ENCODE data around the gene CCDC110.

CCDC110 gene

DNA sequence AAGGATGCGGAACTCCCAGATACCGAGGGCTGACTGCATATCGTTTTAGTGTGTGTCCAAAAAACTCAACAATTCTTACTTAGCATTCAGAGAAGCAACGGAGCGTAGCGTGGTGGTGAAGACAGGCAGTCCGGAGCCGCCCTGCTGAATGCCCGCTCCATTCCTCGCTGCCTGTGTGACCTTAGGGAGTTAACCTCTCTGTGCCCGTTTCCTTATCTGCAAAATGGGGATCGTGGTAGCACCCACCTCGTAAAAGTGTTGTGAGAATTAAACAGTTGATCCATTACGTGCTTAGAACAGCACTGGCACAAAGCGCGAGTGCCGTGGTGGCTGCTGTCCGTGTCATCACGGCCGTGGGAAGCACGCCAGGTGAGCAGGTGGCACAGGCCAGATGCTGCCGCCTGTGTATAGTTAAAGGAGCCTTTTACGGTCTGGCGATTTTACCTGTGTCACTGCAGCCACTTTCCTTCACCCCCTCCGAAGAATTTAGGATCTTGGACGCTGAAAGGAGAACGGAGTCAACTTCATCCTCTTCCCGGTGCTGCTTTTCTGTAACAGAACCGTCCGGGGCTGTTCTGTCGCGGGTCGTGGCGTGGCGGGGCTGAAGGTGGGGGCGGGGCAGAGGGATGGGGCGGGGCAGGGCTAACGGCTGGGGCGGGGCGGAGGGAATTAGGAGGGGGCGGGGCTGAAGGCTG, 885 bp downstream of the CCDC110 start:
- peak in 1 of 2 experiments; percentile 37 for DNase-seq

DNA sequence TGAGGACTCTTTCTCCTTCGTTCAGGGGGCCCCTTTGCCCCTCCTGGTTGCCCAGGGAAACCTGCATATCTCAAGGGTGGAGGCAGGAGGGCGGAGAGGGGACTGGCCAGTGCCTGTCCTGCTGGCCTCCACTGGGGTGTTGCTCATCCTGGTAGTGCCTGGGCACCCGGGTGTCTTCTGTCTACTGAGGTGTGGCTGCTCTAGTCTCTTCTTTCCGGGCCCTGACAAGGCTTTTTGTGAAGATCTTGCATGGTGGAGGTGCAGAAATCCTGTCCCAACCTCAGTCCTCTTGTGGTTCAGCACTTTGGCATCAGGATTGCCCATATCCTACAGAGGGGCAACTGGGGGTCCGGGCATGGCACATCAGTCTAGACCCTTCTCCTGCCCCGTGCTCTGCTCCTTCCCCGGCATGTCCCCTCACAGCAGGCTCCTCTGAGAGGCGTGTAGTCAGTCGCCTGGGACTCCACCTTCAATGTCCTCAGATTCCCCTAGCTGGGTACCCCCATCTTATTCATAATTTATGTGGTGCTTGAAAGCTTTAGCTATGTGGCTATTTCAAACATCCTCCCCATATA, 1.9 kb downstream of the CCDC110 start:
- no peak for DNase-seq

DNA sequence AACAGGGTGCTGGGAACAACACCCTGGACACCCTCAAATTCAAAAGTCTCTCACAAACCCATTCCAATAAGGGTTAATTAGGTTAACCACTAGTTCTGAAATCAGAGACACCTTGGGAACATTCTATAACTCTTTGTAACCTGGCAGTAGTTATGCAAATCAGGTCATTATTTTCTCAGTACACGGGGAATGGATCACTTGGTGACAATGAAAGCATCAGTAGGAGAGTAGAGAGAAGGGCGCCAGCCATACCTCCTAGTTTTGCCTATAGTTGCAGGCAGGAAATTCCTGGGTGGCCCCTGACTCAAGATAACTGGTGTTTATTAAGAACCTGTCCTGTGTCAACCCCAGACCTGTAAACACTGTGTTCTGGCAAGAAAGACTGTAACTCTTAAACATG, 2.5 kb downstream of the CCDC110 start:
- DNase-seq: no peak

DNA sequence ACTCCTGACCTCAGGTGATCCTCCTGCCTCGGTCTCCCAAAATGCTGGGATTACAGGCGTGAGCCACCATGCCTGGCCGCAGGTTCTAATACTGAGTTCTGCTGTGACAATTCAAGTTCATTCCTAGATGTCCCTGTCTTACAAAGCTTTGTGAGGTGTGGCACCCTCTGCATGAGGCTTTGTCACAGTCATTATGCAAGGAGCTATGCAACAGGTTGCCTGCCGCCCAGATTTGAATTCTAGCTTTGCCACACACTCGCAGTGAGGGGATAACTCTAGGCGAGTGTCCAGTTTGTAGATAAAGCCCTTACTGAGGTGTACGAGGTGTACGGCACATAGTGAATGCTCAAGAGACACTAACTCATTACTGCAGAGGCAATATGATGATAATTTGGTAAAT, 3.5 kb downstream of the CCDC110 start:
- DNase-seq: no peak

DNA sequence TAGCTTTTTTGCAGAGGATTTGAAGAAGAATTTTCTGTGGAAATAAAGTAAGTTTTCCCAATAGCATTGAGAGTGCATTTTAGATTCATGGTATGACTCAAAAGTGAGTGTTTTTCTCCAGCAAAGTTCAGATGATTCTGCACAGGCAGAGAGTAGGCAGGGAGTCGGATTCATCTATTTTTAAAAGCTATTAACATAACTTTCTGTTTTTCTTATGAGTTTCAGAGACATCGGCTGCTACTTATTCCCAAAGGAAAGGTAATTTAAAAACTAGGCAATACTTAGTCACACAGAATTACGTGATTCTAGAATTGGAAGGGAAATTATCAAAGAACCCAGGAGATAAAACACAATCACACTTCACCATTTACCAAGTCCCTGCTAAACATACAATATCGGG, 4.4 kb downstream of the CCDC110 start:
- no peak for DNase-seq

DNA sequence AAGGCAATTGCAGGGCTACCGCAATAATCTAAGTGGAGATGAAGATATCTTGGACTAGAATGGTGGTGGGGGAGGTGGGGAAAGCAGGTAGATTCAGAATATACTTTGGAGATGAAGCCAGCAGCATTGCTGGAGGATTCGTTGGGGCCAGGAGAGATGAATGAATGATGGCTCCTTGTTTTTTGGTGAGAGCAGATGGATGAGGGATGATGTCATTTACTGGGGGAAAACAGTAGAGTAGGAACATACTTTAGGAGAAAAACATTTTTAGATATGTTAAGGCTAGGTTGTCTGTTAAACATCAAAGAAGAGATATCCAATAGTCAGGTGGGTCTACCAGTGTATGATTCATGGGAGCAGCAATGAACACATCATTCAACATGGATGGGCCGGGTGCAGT, 5.8 kb downstream of the CCDC110 start:
- no peak for DNase-seq

DNA sequence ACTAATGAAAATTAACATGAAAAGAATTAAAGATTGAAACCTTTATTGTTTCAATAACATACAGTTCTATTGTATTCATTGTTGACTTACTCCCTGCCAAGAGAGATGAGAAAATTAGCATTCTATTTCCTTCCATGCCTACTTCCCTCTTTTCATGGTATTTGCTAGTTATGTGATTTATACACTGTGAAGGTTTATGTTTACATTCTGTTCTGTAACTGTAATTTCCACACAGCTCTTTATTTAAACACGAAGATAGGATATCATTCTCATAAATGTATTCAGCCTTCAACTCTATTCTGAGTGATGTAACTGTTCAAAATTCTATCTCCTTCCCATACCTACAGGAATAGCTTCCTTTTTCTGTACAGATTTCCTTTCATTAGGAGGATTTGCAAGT, 6.6 kb downstream of the CCDC110 start:
- no peak for DNase-seq

DNA sequence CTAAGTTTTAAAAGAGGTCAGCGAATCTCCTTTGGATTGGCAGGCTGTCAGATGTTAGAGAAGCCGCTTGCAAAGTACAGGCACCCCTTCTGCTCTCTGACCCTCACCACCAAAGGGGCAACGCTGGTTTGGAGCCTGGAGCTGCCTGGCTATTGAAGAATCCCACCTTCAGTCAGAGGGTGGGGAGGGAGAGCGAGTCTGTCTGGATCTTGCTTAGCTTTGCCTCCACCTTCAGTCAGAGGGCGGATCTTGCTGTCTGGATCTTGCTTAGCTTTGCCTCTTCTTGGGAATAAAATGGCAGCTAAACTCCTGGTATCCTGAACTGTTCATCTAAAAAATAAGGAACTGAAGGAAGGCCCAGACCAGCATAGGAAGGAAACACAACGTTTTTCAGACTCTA, 7.3 kb downstream of the CCDC110 start:
- no peak for DNase-seq

DNA sequence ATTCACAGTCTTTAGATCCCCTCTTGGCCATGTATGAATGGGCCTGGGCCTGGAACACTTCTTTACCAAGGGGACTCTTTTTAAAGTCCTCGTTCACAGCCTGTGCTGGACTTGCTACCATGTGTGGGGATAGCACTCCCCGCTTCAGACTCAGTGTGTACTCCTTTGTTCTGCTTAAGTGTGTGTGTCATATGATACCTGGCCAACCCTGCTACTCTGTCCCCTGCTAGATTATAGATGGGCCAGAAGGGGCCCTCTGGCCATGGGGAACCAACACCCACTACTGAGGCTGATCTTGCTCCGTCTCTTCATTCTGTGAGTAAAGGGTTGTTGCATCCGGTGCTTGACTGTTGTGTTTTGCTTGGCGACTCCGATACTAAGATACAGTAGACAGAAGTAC, 8.0 kb downstream of the CCDC110 start:
- no peak for DNase-seq

DNA sequence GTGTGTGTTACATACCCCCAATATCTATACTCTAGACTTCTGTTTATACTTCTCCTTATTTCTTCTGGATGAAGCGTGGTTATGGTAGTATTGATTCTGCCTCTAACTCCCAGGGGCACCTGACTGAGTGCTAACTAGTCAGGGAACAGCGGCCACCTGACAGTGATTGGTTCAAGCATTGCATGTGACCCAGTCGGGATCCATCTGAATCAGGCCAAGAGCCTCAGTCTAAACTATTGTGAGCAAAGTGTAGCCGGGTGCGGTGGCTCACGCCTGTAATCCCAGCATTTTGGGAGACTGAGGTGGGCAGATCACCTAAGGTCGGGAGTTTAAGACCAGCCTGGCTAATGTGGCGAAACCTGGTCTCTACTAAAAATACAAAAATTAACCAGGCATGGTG, 10.0 kb downstream of the CCDC110 start:
- DNase-seq: no peak

DNA sequence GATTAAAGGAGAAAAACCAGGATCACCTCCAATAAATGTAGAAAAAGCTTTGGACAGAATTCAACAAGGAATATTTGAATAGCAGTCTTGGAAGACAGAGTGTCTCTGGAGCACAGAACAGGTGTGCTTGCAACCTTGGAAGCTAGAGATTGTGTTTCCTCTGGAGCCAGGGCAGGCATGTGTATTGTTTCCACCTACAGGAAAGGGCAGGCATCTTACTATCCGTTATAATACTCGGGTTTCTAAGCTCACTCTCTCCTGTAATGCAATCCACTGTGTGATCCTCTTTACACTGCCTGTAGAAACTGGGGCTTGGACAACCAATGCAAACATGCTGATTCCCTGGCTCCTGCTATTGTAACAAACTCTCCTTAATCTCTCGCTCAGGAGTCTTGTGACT, 14.4 kb downstream of the CCDC110 start:
- no peak for DNase-seq

DNA sequence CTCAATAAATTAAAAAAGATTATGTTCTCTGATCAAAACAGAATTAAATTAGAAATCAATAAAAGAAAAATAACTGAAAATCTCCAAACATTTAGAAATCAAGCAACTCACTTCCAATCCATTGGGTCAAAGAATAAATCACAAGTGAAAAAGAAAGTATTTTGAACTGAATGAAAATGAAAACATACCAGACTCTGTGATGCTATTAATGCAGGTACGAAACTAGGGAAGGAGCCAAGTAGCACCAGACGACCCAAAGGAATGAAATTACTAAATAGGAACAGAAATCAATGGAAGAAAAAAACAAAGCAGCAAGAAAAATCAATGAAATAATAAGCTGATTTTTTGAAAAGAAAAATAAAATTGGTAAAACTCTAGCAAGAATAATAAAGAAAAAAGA, 15.4 kb downstream of the CCDC110 start:
- no peak for DNase-seq

DNA sequence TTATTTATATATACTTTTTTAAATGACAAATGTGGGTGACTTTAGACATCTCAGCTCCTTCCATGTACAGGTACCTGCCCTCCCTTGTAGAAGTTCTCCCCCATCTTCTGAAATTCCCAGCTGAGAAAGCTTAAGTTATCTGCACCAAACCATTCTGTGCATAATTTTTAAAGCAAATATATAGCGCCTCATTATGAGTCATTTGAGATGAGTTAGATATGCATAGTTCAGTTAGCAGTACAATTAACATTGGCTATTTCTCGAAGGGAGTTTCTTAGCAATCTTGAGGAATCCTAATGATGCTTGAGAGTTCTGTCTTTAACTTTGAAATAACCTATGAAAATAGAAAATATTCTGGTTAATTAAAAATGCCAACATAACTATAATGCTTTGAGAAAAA, 26.3 kb downstream of the CCDC110 start:
- DNase-seq: no peak

DNA sequence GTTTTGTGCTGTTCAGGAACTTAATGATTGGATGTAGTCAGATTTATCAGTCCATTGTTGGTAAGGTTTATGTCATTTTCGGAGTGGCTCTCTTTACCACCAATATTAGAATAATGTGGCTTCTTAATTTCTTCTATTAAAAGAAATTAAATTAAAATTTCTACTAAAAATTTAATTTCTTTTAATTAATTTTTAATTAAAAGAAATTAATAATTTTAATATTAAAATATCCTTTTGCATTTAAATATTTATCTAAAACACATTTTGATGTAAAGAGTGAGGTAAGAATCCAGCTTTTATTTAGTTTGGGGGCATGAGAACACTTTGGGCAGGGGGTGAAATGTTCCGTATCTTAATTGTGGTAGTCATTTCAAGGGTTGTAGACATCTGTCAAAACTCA, 30.1 kb downstream of the CCDC110 start:
- no peak for DNase-seq

DNA sequence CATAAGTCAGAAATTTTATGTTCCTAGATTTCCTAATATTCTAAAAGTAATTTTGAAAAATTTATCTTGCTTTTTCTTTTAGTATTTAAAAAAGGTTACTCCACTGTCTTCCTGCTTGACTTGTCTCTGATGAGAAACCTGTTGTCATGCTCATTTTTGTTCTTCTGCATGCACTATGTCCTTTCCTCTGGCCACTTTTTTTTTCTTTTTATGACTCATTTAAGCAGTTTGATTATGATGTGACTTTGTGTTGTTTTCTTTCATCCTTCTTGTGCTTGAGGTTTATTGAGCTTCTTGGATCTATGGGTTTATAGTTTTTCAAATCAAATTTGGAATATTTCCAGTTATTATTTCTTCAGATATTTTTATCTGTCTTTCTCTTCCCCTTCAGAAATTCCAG, 33.7 kb downstream of the CCDC110 start:
- no peak for DNase-seq

DNA sequence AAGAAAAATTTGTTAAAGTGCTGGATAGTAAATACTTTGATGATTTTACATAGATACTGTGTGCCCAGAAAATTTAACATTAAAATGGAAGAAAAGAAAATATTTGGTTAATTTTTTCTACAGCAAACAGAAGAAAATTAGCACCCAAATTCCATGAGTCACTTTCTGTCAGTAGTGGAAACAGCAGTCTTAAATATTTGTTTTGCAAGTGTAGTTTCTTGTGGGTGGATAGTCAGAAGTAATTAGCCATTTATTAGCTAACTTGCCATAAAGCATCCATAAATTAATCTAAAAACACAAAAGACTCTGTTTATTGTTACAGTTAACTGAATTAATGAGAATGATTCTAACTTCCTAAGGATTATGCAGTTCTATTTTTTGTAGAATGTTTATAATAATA, 36.1 kb downstream of the CCDC110 start:
- DNase-seq: no peak

DNA sequence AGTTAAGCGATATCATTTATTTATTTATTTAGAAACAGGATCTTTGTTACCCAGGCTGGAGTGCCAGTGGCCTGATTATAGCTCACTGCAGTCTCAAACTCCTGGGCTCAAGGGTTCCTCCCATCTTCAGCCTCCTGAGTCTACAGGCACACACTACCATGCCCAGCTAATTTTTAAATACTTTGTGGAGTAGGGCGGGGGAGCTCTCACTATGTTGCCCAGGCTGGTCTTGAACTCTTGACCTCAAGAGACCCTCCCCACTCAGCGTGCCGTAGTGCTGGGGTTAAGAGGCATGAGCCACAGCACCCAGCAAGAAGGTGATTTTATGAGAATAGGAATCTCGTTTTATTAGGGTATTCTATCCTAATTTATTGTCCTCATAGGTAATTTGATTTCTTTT, 41.9 kb downstream of the CCDC110 start:
- no peak for DNase-seq

DNA sequence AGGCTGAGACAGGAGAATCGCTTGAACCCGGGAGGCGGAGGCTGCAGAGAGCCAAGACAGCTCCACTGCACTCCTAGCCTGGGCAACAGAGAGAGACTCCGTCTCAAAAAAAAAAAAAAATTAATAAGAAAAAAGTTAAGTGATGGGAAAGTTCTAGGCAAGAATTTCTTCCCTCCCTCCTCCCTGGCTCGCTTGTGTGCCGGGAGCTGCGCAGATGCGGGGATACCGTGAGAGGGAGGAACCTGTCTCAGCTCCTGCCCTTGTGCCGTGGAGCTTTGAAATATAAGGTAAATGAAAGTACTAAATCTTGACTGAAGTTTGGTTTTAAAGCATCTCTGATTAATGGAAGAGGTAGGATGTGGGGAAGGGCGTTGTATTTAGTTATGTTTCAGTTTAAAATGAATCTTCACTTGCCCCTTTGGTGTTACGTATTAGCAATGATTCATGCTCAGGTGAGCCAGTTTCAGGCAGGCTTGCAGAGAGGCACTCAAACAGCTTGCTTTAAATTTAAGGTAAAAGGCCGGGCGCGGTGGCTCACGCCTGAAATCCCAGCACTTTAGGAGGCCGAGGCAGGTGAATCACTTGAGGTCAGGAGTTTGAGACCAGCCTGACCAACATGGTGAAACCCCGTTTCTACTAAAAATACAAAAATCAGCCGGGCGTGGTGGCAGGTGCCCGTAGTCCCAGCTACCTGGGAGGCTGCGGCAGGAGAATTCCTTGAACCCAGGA, 44.4 kb downstream of the CCDC110 start:
- no peak for DNase-seq

DNA sequence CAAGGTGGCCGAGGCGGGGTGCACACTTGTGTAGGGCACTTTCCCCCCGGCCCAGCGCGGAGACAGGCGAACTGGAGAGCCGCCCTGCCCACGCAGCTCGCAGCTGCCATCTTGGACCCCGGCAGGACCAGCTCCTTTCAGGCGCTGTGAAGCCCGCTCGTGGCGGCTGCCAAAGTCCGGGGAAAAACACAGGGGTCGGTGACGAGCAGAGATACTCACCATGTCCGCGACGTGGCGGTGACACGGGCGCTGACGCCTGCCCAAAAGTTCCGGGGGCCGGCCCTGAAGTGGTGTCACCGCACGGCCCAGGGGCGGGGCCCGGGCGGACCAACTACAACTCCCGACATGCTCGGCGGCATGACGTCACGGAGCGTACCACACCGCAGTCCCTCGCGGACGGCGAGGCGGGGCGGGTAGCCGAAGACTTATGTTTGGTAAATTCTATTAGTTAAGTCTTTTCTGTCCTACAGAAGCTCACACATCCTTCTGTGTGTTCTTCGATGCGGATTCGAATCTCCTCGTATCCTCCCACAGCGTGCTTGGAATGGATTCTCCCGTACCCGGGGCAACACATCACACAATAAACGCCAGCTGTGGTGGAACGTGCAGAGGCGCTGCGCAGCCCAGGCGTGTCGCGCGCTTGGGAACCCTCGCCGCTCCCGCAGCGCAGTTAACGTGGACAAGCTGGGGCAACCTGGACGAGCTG, 45.7 kb downstream of the CCDC110 start, which contains the start of gene UFSP2:
Gene UFSP2, minus strand, starts transcription at position 318 of the 706 bp plus-strand sequence. Its CDS starts 96 bp downstream, at position 222.
- DNase-seq: peak; percentile 78 to 79

DNA sequence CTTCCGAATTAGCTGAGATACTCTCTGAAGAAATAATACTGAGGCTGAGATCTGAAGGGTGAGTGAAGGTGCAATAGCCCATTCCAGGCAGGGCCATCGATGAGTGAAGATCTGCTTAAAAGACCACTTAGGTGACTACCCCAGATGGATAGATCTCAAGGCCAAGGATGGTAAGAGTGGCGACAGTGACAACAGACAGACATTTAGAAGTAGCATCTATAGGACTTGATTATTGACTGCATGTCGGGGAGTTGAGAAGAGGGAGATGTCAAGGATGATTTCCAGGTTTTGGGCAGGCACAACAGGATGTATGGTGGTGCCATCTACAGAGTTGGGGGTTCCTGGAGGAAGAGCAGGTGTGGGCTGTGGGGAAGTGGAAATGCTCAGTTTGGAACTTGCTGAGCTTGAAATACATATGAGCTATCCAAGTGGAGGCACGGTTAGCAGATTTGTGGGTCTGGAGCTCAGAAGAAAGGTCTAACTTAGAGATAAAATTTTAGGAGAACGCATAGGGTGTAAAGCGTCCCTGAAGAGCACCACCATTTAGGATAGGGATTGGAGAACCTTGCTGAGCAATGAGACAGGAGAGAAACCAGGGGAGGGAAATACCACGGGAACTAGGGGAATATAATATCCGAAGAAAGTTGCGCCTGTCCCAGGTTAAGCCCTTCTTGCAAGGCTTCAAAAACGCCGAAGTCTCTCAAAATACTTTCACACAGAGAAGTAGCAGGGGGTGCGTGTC, 46.5 kb downstream of the CCDC110 start:
- DNase-seq: no peak

DNA sequence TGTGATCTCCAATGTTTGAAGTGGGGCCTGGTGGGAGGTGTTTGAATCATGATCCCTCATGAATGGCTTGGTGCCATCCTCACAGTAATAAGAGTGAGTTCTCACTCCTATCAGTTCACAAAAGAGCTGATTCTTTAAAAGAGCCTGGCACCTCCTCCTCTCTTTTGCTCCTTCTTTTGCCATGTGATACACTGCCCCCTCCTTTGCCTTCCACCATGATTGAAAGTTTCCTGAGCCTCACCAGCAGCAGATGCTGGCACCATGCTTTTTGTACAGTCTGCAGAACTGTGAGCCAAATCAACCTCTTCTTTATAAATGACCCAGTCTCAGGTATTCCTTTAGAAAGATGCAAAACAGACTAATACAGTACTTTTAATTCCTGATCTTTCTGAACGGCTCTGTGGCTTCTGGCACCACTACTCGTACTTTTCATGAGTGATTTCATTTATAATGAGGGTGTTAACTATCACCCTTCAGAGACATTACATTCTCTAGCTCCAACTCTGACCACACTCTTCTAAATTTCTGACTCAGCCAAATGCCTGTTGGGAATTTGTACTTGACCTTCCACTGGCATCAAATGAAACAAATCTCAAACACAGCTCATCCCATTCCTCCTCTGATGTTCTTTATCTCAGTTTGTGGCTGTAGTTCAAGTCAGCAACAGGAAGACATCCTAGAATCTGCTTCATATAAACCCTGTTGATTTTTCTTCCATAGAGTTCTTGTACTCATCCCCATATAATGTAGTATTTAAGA, 50.0 kb downstream of the CCDC110 start:
- DNase-seq: no peak

DNA sequence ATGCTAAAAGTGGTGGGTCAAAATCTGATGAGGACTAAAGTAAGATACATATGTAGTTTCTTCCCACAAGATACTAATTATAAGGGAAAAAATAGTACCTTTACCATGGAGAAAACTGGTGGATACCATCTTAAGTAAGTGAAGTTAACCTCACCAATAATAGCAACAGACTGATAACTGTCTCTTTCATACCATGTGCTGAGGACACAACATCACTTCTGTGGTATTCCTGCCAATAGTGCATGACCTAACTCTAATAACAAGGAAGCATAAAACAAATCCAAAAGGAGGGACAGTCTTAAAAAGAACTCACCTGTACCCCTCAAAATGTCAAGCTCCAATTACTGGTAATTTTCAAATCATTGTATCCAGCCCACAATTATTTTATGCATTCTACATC, 54.6 kb downstream of the CCDC110 start:
- DNase-seq: no peak
